NCI-H128 (cell line): ENCODE results near the gene PLK1.
A peak's percentile ranks its signal among the peaks of the same experiment; 100 is the strongest.
"Not testable (repeated sequence)": the region's sequence is repeated elsewhere in the genome, so short reads cannot be mapped to it uniquely, and the experiment has no call there.

ENCODE experiments used
- DNase-seq: peaks from one replicate; lab custom pipeline; 2025; ENCODE audit not compliant: unreplicated experiment; lab: John Stamatoyannopoulos, UW

PLK1 gene

DNA sequence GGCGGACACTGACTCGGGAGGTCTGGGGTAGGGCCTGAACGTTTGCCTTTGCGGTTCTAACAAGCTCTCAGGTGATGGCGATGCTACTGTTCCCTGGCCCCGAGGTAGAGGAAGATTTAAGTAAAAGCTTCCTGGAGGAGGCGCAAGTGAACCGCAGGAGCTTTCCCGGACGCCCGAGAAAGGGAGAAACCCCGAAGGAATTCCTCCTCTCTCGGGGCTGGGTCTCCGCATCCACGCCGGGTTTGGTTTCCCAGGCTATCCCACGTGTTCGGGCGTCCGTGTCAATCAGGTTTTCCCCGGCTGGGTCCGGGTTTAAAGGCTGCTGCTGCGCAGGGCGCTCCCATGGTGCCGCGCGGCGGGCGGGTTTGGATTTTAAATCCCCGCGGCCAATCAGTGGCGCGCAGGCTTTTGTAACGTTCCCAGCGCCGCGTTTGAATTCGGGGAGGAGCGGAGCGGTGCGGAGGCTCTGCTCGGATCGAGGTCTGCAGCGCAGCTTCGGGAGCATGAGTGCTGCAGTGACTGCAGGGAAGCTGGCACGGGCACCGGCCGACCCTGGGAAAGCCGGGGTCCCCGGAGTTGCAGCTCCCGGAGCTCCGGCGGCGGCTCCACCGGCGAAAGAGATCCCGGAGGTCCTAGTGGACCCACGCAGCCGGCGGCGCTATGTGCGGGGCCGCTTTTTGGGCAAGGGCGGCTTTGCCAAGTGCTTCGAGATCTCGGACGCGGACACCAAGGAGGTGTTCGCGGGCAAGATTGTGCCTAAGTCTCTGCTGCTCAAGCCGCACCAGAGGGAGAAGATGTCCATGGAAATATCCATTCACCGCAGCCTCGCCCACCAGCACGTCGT is at the start of gene PLK1:
TSS of gene PLK1 (plus strand) at position 460 of the 844 bp plus-strand sequence. CDS start at position 504, 44 bp downstream.
- DNase-seq = peak; percentile 44

DNA sequence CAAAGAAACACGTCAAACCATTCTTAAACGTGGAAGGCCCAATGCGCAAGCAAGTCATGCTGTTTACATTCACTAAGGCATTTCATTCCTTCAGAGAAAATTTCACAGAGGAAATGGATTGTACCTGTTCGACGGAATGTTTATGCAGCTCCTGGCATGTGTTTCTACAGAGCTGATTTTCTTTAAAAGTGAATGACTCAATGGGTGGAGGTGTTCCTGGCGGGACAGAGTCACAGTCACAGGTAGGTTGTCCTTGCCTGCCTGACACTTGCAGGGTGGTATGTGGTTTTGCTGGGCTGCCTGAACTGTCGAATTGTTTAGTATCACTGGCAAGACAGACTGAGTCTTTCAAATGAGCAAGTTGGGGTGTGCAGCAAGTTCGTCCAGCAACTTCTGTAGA is 49.2 kb upstream of the PLK1 start:
- no peak for DNase-seq

DNA sequence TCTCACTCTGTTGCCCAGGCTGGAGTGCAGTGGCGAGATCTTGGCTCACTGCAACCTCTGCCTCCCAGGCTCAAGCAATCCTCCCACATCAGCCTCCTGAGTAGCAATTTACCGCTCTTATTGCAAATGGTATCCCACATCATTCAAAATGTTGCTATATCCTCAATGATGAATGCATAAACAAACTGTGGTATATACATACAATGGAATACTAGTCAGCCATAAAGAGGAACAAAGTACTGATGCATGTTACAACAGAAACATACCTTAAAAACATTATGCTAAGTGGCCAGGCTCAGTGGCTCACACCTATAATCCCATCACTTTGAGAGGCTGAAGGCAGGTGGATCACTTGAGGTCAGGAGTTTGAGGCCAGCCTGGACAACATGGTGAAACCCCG is 46.8 kb upstream of the PLK1 start:
- DNase-seq = not testable (repeated sequence)

DNA sequence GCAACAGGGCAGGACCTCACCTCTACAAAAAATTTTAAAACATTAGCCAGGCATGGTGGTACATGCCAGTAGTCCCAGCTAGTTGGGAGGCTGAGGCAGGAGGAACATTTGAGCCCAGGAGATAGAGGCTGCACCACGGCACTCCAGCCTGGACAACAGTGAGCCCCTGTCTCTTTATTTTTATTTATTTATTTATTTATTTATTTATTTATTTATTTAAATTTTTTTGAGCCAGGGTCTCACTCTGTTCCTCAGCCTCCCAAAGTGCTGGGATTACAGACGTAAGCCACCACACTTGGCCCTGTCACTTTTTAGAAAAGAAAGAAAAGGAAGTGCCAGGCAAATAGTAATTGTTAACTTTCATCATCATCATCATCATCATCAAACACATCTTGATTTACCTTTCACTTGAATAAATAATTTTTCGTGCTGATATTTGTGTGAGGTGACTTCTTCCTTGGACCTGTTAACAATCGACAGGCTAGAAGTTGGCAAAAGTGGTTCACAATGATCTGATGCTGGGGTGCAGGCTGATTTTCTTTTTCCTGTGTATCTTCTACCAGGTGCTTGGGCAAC is 44.1 kb upstream of the PLK1 start:
- DNase-seq = no peak

DNA sequence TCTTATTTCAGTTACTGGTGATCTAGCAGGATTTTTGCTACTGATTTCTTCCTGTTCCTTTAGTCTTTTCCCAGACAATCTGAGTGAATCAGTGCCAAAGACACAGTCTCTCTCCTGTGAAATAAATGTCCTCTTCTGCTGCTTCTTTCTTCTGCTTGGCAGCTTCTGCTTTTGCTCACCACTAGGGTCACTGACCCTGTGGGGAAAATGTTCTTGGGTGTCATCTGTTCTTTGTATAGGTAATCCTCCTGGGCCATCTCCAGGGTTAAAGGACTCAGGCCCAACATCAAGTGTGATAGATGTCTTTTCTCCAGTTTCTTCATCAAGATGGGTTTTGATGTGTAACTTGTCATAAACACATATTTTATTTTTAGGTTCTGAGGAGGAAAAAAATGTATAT is 42.7 kb upstream of the PLK1 start:
- DNase-seq = no peak

DNA sequence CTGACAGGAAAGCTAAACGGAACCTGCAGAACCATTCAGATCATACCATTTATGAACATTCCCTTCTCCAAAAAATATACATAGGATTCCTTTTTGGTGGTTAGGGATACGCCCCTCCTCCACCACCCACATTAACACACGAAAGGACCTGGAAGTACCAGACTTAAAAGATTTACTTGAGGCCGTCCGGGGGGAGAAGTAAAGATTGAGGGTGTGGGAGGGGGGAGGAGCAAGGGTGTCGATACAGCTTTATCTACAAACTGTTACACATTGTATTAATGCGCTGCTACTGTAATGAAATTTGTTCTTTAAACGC is 38.1 kb upstream of the PLK1 start:
- DNase-seq = no peak

DNA sequence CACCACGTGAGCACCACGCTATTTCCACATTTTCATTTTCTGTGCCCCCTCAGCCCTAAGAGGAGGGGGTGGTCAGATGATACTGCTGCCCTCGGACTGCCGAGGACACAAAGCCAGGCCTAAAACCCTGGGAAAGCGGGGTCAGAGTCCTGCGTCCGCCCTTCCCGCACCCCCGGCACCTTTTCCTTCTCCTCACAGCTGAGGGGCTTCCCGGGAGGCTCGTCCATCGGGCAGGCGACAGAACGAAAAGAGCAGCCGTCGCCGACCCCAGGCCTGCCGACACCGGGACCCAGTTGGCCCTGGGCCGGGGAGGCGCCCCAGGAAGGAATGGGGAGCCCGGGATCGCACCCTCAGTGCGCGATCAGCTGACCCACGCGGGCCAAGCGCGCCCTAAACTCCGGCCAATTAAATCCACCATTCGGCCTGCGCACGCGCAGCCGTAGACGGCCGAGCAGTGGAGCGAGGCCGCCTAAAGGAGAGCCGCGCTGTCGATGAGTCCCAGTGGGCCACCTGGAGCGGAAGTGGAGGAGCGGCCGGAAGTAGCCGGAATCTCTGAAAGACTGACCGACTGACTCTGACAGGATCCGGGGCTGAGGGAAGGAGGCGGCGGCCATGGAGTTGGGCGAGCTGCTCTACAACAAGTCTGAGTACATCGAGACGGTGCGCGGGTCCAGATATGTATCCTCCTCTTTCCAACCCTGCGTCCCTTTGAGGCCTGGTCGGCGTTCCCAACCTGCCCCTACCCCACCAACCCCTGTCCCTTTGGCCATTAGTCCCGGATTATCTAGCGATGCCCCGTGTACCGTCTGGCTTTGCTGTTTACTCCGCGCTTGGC is 37.5 kb upstream of the PLK1 start, which contains the start of the genes DCTN5 and PALB2:
TSS of gene DCTN5 (plus strand) at position 536 of the 835 bp plus-strand sequence. CDS start at position 613, 77 bp downstream.
TSS of gene PALB2 (minus strand) at position 380 of the 835 bp plus-strand sequence. CDS start at position 227, 153 bp downstream.
- DNase-seq = peak; percentile 74

DNA sequence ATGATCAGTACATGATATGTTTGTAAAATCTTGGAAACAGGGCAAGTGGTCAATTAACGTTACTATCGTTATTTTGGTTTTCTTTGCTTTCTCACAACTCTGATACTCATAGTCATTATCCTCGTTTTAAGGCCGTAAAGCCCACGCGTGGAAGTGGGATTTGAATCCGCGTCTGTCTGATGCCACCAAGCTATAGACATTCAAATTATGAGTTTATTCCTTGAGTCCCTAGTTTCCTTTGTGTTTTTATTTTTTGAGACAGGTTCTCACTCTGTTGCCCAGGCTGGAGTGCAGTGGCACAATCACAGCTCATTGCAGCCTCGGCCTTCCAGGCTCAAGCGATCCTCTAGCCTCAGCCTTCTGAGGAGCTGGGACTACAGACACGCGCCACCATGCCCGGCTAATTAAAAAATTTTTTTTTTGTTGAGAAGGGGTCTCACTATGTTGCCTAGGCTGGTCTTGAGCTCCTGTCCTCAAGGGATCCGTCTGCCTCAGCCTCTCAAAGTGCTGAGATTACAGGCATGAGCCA is 36.4 kb upstream of the PLK1 start:
- no peak for DNase-seq

DNA sequence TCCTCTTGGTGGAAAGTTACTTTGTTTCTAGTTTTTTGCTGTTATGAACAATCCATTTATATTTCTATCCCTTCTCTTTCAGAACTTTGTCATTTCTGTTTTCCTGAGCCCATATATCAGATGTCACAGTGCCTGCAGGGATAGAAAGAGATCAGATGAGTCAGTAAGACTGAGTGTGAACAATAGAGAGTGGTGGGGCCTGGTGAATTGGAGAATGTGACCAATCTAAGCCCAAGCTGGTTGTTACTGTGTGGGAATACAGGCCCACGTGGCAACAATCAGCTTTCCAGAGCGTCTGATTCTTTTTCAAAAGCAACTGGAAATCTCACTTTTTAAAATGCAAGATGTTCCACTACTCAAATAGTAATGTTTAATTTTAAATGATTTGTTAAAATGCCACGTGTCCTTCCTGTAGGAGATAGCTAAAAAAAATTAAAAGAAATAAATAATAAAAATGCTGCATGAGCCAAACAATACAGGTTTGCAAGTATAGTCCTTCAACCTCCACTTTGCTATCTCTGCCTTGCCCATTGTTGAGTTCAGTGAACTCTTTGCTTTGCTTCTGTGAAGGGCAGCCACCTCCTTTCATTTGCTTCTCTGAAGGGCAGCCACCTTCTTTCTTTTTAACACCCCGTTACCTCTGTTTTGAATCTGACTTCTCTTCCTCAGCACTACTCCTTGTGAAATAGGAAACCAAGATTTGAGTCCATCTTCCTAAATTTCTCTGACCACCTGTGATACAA is 27.8 kb upstream of the PLK1 start:
- no peak for DNase-seq

DNA sequence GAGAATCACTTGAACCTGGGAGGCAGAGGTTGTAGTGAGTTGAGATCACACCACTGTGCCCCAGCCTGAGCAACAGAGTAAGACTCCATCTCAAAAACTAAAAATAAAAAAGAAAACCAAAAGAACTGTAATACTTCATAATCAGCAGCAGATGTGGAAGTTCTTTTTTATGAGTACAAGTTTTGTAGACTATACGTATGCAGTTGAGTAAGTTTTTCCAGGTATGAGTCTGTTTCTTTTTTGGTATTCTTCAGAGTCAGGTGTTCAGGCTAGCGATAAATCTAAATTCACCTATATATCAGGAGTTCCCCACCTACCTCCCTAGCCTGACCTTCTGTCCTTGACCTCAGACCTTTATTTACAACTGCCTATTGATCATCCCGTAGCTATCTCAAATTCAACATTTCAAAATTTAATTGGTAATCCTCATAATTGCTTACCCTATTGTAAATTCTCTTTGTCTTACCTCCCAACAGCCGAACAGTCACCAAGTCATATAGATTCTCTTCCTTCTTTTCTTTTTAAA is 26.7 kb upstream of the PLK1 start:
- no peak for DNase-seq

DNA sequence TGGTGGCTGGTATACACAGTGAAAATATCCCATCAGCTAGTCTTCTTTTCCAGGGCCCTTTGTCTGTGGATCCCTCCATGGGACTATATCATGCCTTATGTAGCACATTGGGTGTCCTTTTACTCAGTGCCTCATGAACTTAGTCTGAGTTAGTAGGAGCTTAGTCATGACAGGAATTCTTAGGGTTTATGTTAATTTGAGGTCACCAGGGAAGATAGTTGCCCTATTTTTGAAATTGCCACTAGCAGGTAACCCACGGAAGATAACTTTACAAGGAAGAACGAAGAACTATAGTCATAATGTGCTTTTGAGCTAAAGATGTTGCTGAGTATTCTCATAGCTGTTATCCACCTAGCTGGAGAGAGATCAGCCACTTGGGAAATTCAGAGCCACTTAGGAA is 14.8 kb upstream of the PLK1 start:
- DNase-seq = no peak

DNA sequence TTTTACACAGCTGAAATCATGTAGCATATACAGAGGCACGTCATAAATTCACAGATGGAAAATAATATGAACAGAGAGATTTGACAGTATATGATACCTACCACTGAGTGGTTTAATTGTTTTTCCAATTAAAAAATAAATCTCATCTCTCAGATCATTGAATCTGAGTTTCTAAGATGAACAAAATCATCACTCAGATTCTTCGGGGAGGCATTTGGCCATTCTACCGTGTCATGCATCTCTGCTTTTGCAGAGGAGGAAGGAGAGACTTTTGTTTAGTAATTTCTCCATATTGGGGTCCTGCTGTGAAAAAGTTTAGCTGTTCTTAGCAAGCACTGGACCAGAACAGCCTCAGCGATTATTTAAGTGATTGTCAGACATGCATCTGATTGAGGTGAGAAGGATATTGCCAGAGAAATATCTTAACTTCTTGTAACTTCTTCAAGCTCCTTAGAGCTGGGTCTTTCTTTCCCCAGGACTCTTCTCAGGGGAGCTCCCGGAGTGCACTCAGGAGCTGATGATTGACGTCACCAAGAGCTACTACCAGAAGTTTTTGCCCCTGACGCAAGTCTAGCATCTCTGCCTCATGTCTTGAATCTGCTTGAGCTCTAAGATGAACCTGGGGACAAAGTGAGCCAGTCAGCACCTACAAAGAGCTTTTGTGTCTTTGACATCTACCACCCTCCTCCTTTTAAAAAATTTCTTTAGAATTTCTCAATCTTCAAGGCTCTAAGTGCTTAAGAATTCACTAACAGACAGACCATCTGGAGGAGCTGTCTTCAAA is 11.9 kb upstream of the PLK1 start:
- DNase-seq = no peak

DNA sequence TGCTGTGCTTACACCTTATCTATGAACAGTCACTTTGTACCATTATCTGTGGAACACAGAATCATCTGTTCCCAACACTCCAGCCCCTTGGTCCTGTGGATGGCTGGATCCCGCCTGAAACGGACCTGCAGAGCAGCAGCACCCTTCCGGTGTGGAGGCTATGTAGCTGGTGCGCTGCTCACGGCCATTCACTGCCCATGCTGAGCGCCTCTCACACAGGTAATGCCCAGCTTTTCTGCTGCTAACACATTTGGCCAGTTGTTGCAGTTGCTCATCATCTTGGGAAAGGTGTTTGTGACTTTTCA is 11.4 kb upstream of the PLK1 start:
- no peak for DNase-seq

DNA sequence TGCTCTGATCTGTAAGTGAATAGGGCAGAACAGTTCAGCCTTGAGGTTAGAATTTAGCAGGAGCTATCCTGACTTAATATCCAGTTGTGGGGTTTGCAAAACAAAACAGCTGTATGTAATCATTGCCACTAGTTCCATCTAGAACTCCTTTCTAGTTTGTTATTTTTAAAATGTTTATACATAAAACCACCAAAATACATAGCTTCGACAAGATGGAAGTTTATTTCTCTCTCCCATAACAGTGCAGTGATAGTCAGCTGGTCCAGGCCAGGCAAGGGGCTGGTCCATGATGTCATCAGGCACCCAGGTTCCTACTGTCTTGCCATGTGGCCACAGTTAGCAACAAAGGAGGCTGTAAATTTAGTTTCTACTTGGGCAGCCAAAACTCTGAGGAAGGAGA is 10.5 kb upstream of the PLK1 start:
- no peak for DNase-seq

DNA sequence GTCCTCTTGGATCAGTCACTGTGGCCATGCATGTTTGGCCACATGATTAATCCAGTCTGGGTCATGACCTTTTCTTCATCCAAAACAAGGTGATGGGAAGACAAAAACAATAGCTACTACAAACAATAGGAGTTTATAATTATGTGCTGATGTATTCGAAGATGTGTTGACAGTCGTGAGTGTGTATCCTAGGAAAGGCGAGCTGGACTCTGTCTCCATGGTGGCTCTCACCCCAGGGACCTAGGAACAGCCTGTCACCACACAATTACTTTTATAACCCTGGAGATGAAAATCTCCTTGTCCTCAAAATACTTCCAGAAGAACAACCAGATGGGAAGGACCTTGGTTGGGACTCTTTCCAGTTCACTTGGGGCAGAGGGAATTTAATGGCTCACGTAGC is 9.8 kb upstream of the PLK1 start:
- DNase-seq = no peak

DNA sequence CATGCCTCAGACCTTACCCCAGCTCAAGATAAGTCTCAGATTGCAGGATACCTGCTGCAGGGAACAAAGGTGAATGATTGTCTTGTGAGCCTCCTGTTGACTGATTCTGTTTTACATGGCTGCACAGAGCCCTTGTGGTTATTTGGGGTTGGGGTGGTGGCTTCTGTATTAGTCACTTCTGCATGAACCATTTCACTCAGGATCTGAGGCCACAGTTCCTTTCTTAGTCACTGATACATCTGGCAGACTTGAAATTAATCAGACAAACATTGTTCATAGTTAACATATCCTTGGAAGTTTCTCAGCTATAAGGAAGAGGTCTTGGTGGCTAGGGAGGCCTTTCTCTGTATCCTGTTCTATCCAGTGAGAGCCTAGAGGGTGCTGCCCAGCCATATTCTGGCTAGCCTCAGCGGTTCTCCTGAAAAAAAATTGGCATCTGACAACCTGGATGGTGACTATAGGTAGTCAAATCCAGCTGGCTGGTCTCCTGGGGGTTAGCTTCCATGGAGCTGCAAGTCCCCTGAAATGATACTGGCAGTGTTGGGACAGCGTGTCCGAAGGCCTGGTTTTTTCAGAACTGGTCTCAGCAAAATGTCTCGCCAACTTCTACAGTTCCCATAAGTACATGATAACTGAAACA is 8.4 kb upstream of the PLK1 start:
- DNase-seq = no peak

DNA sequence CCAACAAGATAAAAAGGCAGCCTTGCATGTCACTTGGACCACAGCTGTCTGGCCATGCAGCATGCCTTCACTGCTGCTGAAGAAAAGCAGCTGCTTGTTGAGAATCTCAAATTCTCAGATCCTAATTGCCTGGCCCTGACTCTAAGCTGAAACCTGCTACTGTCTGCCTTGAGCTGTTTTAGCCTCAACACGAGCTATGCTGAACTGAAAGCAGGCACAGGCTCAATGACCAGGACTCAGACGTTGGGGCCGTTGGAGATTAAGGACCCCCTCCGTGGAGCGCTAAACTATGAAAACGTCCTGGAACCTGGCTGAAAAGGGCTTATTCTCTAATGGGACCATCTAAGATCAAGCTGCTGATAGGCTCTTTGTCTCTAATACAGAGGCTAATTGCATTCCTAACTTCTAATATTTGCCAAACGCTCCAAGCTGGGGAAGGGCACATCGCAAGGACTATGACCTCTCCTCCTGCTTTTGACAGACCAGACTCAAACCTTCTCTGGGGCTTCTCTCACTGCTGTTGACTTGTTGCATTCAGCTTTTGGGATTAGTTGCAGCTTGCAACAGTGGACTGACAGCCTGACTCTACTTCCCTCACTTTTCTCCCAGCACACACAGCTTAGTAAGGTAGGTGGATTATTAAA is 4.6 kb upstream of the PLK1 start:
- DNase-seq = no peak

DNA sequence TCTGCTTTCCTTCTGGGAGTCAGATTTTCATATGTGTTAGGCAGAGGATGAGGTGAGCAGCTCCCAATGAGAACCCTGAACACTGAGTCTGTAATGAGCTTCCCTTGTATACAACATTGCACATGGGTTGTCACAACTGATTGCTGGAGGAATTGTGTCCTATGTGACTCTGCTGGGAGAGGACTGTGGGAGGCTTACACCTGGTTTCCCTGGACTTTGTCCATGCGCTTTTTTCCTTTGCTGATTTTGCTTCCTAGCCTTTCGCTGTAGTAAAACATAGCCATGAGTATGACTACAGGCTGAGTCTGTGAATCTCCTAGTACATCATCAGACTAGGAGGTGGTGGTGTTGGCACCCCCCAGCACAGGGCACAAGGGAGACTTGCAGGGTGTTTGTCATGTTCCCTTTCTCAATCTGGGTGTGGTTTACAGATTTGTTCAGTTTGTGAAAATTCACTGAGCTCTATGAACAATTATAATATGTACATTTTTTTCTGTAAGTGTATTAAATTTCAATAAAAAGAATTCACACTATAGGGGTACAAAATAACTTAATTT is 1.7 kb upstream of the PLK1 start:
- DNase-seq = no peak
